HepG2 (cell line): ENCODE measurements around the gene ALMS1.
"Not testable (repeated sequence)": the region's sequence is repeated elsewhere in the genome, so short reads cannot be mapped to it uniquely, and the experiment has no call there.

Experiments
- CAMTA2 ChIP-seq: sonication (generic); formaldehyde crosslinking; IDR thresholded peaks from 2 replicates; pipeline ENCODE4 v1.4.0; 2020; ENCODE audit warnings: mild to moderate bottlenecking, missing genetic modification reagents, borderline replicate concordance
- NR2F6 ChIP-seq, 2 experiments: IDR thresholded peaks; 2 replicates each; pipeline ENCODE4 v1.6.1; 2016; ENCODE audit warnings: antibody characterized with exemption in 1 of 2, mild to moderate bottlenecking in 1 of 2
- RAD21 ChIP-seq: fragments of 450-650 bp; formaldehyde crosslinking; IDR thresholded peaks from 2 replicates; pipeline ENCODE4 v1.5.0; 2020; ENCODE audit warnings: mild to moderate bottlenecking
- SP4 ChIP-seq: sonication (generic); formaldehyde crosslinking; IDR thresholded peaks from 2 replicates; pipeline ENCODE4 v1.8.1; 2023; ENCODE audit warnings: mild to moderate bottlenecking, missing genetic modification reagents
- ZNF772 ChIP-seq: sonication (generic); formaldehyde crosslinking; IDR thresholded peaks from 2 replicates; pipeline ENCODE4 v1.5.0; 2020; ENCODE audit warnings: mild to moderate bottlenecking, missing genetic modification reagents
- ZSCAN12 ChIP-seq: sonication (generic); formaldehyde crosslinking; IDR thresholded peaks from 2 replicates; pipeline ENCODE4 v1.9.0; 2021; ENCODE audit warnings: mild to moderate bottlenecking, missing genetic modification reagents

DNA sequence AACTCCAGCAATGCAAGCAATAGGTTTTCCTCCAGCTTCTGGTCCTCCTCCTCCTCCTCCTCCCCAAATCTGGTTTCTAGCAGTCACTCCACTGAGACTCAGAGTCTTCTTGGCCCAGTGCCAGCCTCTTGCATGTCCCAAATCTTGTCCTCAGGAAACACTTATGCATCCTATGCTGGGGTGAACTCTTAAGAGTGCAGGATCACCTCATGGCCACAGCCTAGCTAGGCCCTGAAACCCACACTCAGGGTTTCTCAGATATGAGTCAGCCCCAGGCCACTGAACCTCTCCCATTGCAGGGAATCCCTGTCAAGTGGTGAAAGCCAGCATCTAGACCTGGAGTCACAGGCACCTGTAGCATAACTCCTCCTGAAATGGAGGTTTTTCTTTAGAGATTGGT lies 238.4 kb downstream of the ALMS1 start:
- TF ChIP-seq CAMTA2 (CRISPR knock-in tag); ZSCAN12 (CRISPR knock-in tag); RAD21 (CRISPR knock-in tag); ZNF772 (CRISPR knock-in tag); NR2F6 (IDR thresholded peaks at IDR 0.05); NR2F6 (CRISPR knock-in tag; IDR thresholded peaks at IDR 0.05); SP4: not testable (repeated sequence)
